Right kidney (tissue), 1 donor: ENCODE results near the gene HP.

Experiments used
- DNase-seq: peaks from one replicate; pipeline ENCODE4 v3.0.0-alpha.2; 2016

The HP gene

GRCh38 chr16:72091217-72091616 lies 36.9 kb downstream of the HP start:
- no peak for DNase-seq

- DNase-seq, result no peak
These were observed 38.6 kb downstream of the HP start for GRCh38 chr16:72092832-72093447.

- peak; percentile 86 for DNase-seq
These were observed 39.4 kb downstream of the HP start, which contains the start of the genes DHX38 and TXNL4B for GRCh38 chr16:72093448-72094265. DHX38 (plus strand) TSS chr16:72093847; CDS start chr16:72096158, 2,311 bp downstream. TXNL4B (minus strand) TSS chr16:72093620; CDS start chr16:72090749, 2,871 bp downstream.

- no peak for DNase-seq
These were observed 39.9 kb downstream of the HP start for GRCh38 chr16:72094266-72094610.

DNA sequence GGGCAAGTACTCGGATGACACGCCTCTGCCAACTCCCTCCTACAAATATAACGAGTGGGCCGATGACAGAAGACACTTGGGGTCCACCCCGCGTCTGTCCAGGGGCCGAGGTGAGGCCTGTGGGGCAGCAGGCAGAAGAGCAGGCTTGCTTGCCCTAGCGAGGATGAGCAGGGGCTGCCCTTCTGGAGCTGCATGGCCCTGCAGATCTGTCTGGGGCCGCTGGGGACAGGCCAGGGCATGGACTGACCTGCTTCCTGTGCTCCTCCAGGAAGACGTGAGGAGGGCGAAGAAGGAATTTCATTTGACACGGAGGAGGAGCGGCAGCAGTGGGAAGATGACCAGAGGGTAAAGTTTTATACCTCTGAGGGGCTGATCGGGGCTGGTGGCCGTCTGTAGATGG lies 44.6 kb downstream of the HP start:
- DNase-seq, result no peak

GRCh38 chr16:72099377-72099818 lies 45.1 kb downstream of the HP start:
- DNase-seq, result peak; percentile 12

- no peak for DNase-seq
These were observed 46.9 kb downstream of the HP start for GRCh38 chr16:72101195-72101594.

DNA sequence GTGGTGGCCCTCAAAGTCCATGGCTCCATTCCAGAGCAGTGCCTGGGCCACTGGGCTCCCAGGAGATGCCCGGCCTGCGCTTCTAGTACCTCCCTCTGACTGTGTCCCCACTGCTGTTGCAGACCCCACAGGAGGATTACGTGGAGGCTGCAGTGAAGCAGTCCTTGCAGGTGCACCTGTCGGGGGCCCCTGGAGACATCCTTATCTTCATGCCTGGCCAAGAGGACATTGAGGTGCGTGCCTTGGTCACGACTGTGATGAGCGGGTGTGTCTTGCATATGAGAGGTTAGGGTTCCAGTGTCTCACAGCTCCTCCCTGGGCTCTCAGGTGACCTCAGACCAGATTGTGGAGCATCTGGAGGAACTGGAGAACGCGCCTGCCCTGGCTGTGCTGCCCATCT lies 50.6 kb downstream of the HP start:
- no peak for DNase-seq

GRCh38 chr16:72105978-72106377 lies 51.7 kb downstream of the HP start:
- no peak for DNase-seq

- DNase-seq, result no peak
These were observed 53.1 kb downstream of the HP start for GRCh38 chr16:72107371-72107770.

- DNase-seq, result no peak
These were observed 54.2 kb downstream of the HP start for GRCh38 chr16:72108353-72109102.

- no peak for DNase-seq
These were observed 55.0 kb downstream of the HP start for GRCh38 chr16:72109300-72109699.

GRCh38 chr16:72109966-72110530 lies 55.7 kb downstream of the HP start:
- no peak for DNase-seq
